GM12874 (cell line): ENCODE data around the gene MAPK8IP1.

Experiments used
- TF ChIP-seq, protein P1 (sequence below): IDR thresholded peaks from 2 replicates; pipeline ENCODE4 v1.5.1; 2011; ENCODE audit warnings: low read depth, mild to moderate bottlenecking, control low read depth, low read length, moderate library complexity; ENCODE audit not compliant: insufficient read depth

The MAPK8IP1 gene

DNA sequence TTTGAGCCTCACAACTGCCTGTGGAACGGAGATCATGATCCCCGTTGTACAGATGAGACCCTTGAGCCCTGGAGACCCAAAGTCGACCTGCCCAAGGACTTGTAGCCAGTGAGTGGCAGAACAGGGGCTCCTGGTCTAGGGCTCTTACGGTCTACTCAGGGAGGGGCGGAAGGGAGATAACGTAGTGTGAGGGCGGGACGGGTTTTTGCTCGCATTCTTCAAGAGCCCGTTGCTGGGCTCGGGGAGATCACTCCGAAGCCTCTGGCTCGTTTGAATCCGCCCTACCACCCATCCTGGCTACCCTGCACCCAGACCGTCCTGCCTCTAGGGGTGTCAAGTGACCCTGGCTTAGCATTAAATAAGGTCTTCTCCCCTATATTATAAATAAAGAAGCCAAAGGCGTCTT is 37.5 kb upstream of the MAPK8IP1 start:
- TF ChIP-seq, protein P1, sequence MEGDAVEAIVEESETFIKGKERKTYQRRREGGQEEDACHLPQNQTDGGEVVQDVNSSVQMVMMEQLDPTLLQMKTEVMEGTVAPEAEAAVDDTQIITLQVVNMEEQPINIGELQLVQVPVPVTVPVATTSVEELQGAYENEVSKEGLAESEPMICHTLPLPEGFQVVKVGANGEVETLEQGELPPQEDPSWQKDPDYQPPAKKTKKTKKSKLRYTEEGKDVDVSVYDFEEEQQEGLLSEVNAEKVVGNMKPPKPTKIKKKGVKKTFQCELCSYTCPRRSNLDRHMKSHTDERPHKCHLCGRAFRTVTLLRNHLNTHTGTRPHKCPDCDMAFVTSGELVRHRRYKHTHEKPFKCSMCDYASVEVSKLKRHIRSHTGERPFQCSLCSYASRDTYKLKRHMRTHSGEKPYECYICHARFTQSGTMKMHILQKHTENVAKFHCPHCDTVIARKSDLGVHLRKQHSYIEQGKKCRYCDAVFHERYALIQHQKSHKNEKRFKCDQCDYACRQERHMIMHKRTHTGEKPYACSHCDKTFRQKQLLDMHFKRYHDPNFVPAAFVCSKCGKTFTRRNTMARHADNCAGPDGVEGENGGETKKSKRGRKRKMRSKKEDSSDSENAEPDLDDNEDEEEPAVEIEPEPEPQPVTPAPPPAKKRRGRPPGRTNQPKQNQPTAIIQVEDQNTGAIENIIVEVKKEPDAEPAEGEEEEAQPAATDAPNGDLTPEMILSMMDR = peak; percentile 19; the same call in 1 of the 2 replicates

DNA sequence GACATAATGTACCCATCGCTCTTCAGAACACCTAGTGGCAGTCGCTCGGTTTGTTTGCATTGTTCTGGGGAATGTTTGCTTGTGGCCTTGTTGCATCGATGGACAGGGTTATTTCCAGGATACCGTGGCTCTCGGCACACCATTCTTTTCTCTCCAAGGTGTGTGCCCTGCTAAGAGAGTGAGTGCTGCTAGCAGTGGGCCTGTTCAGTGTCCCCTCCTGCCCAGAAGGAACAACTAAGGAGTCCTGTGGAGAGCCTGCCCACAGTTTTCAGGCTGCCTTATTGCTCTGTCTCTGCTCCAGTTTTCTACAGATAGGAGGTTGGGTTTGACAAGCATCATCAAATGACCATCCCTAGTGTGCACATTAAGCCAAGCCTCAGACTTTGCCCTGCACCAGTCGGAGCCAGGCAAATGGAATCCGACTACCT is 36.8 kb upstream of the MAPK8IP1 start:
- TF ChIP-seq, protein P1 = no peak

DNA sequence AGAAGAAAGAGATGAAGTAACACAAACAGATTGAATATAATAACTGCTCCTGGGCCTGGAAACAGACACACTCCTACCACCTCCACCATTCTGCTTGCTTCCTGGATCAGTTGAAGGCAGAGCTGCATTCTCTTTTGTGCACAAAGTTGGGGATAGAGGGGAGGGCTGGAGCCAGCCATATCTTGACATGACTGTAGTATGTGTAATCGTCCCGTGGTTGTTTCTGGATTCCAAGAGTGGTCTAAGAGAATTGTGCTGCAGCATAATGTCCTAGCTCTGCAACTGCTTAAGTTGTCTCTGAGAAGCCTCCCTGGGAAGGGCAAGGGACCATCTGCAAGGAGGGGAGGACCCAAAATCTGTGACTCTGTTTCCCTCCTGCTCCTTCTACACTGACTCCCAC is 35.0 kb upstream of the MAPK8IP1 start:
- TF ChIP-seq, protein P1 = no peak

GRCh38 chr11:45851228-45851627 is 34.2 kb upstream of the MAPK8IP1 start:
- TF ChIP-seq, protein P1 = no peak

GRCh38 chr11:45852018-45852711 is 33.3 kb upstream of the MAPK8IP1 start:
- TF ChIP-seq, protein P1 = peak; percentile 11; the same call in 1 of the 2 replicates

- TF ChIP-seq, protein P1 = peak; percentile 28; the same call in 1 of the 2 replicates
Observed at GRCh38 chr11:45852712-45853101, 32.7 kb upstream of the MAPK8IP1 start.

DNA sequence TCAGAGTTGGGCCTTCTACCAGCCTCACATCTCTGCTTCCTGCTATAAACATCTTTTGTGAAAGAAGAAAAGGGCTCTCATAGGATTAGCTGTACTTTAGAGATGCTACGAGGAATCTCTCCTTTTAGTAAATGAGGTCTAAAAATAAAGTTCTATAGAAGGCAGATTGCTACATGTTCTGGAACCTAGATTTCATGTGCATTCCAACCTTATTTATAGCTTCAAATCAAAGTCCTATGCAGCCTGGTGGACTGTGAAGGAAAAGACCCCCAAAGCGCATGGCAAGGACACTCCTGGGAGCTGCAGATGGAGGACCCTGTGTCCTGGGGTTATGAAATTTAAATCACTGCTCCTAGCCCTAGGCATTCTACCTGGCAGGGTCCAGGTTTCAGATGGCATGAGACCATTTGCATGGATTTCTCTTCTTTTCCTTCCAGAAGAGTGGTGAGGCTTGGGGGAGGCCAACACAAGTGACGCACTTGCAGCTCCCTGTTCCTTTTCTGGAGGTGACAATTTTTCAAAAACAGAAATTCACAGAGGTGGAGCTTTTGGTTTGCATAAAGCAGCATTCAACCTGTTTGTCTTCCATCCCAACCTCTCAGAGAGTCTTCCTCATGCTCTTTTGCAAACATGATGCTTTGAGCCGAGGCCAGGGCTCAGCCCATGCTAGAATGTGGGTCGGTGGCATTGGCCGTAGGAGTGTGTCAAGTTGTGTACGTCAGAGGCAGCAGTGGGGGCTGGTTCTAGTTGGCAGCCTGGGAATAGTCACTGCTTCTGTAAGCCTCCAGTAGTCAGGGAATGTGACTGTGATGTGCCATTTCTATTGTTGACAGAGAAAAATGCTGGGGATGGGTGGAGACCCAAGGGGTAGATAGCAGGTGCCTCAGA is 31.9 kb upstream of the MAPK8IP1 start:
- TF ChIP-seq, protein P1 = no peak
